ENCODE measurements around the gene GARIN5B.

GARIN5B gene

GRCh38 chr19:55353803-55354697 lies 9.0 kb downstream of the GARIN5B start:
- Mint-ChIP-seq H3K27ac (no peak overlapping the region), H3K4me1 (ENCODE audit: low read depth) (peaks cover 17% of the 10 kb centered on the region), H3K36me3 (ENCODE audit: low read depth) (peaks cover 2% of the 10 kb centered on the region), H3K9me3 (no peaks in the 10 kb centered on the region), H3K27me3 (ENCODE audit: low read depth) (peaks cover 51% of the 10 kb centered on the region), H3K4me3 (peak overlapping the region; percentile 73)
- peak; percentile 36 for DNase-seq (ENCODE audit: low spot score)

GRCh38 chr19:55353356-55353802 lies 9.7 kb downstream of the GARIN5B start:
- Mint-ChIP-seq H3K27me3 (ENCODE audit: low read depth) (peaks cover 51% of the 10 kb centered on the region), H3K4me1 (ENCODE audit: low read depth) (peaks cover 17% of the 10 kb centered on the region), H3K4me3 (peak overlapping the region; percentile 73), H3K36me3 (ENCODE audit: low read depth) (peaks cover 2% of the 10 kb centered on the region), H3K9me3 (no peaks in the 10 kb centered on the region), H3K27ac (no peak overlapping the region)
- DNase-seq (ENCODE audit: low spot score): no peak

GRCh38 chr19:55352549-55353145 lies 10.4 kb downstream of the GARIN5B start:
- Mint-ChIP-seq H3K4me3 (peak overlapping the region; percentile 73), H3K4me1 (ENCODE audit: low read depth) (peaks cover 17% of the 10 kb centered on the region), H3K9me3 (no peaks in the 10 kb centered on the region), H3K27me3 (ENCODE audit: low read depth) (peaks cover 51% of the 10 kb centered on the region), H3K36me3 (ENCODE audit: low read depth) (peaks cover 2% of the 10 kb centered on the region), H3K27ac (no peak overlapping the region)
- DNase-seq (ENCODE audit: low spot score): no peak

- no peak overlapping the region for H3K4me3 Mint-ChIP-seq
- peaks cover 2% of the 10 kb centered on the region for H3K36me3 Mint-ChIP-seq (ENCODE audit: low read depth)
- peaks cover 46% of the 10 kb centered on the region for H3K27me3 Mint-ChIP-seq (ENCODE audit: low read depth)
- H3K27ac Mint-ChIP-seq: no peak overlapping the region
- H3K4me1 Mint-ChIP-seq (ENCODE audit: low read depth): peaks cover 17% of the 10 kb centered on the region
- no peaks in the 10 kb centered on the region for H3K9me3 Mint-ChIP-seq
- no peak for DNase-seq (ENCODE audit: low spot score)
Observed at GRCh38 chr19:55352040-55352439, 11.0 kb downstream of the GARIN5B start.

GRCh38 chr19:55350620-55351315 lies 12.3 kb downstream of the GARIN5B start:
- Mint-ChIP-seq H3K36me3 (ENCODE audit: low read depth) (peaks cover 2% of the 10 kb centered on the region), H3K4me1 (ENCODE audit: low read depth) (peaks cover 17% of the 10 kb centered on the region), H3K9me3 (no peaks in the 10 kb centered on the region), H3K27me3 (ENCODE audit: low read depth) (peaks cover 35% of the 10 kb centered on the region), H3K4me3 (no peak overlapping the region), H3K27ac (no peak overlapping the region)
- no peak for DNase-seq (ENCODE audit: low spot score)

GRCh38 chr19:55348317-55349034 lies 14.6 kb downstream of the GARIN5B start:
- H3K27ac Mint-ChIP-seq: no peak overlapping the region
- H3K4me1 Mint-ChIP-seq (ENCODE audit: low read depth): peaks cover 17% of the 10 kb centered on the region
- no peaks in the 10 kb centered on the region for H3K9me3 Mint-ChIP-seq
- peaks cover 4% of the 10 kb centered on the region for H3K36me3 Mint-ChIP-seq (ENCODE audit: low read depth)
- peaks cover 25% of the 10 kb centered on the region for H3K27me3 Mint-ChIP-seq (ENCODE audit: low read depth)
- no peak for DNase-seq (ENCODE audit: low spot score)
- H3K4me3 Mint-ChIP-seq: no peak overlapping the region

GRCh38 chr19:55347442-55348009 lies 15.5 kb downstream of the GARIN5B start:
- Mint-ChIP-seq H3K36me3 (ENCODE audit: low read depth) (peaks cover 2% of the 10 kb centered on the region), H3K4me3 (no peak overlapping the region), H3K27ac (peak overlapping the region; percentile 20), H3K9me3 (no peaks in the 10 kb centered on the region), H3K4me1 (ENCODE audit: low read depth) (peaks cover 9% of the 10 kb centered on the region), H3K27me3 (ENCODE audit: low read depth) (peaks cover 15% of the 10 kb centered on the region)
- DNase-seq (ENCODE audit: low spot score): no peak

GRCh38 chr19:55346725-55347441 lies 16.2 kb downstream of the GARIN5B start:
- DNase-seq (ENCODE audit: low spot score): no peak
- peaks cover 7% of the 10 kb centered on the region for H3K4me1 Mint-ChIP-seq (ENCODE audit: low read depth)
- H3K36me3 Mint-ChIP-seq (ENCODE audit: low read depth): peaks cover 2% of the 10 kb centered on the region
- H3K9me3 Mint-ChIP-seq: no peaks in the 10 kb centered on the region
- no peak overlapping the region for H3K27ac Mint-ChIP-seq
- no peak overlapping the region for H3K4me3 Mint-ChIP-seq
- H3K27me3 Mint-ChIP-seq (ENCODE audit: low read depth): peaks cover 9% of the 10 kb centered on the region

- Mint-ChIP-seq H3K27me3 (ENCODE audit: low read depth) (peaks cover under 1% of the 10 kb centered on the region), H3K9me3 (no peaks in the 10 kb centered on the region), H3K4me1 (ENCODE audit: low read depth) (peaks cover 3% of the 10 kb centered on the region), H3K27ac (no peak overlapping the region), H3K4me3 (no peak overlapping the region), H3K36me3 (ENCODE audit: low read depth) (peaks cover 4% of the 10 kb centered on the region)
- DNase-seq (ENCODE audit: low spot score): no peak
Observed at GRCh38 chr19:55345818-55346724, 17.0 kb downstream of the GARIN5B start.

GRCh38 chr19:55345101-55345817 lies 17.8 kb downstream of the GARIN5B start:
- no peak for DNase-seq (ENCODE audit: low spot score)
- Mint-ChIP-seq H3K36me3 (ENCODE audit: low read depth) (peaks cover 4% of the 10 kb centered on the region), H3K4me1 (ENCODE audit: low read depth) (peaks cover 5% of the 10 kb centered on the region), H3K27ac (no peak overlapping the region), H3K27me3 (ENCODE audit: low read depth) (no peaks in the 10 kb centered on the region), H3K9me3 (no peaks in the 10 kb centered on the region), H3K4me3 (no peak overlapping the region)

- Mint-ChIP-seq H3K27ac (no peak overlapping the region), H3K27me3 (ENCODE audit: low read depth) (no peaks in the 10 kb centered on the region)
Observed at GRCh38 chr19:55344444-55344843, 18.6 kb downstream of the GARIN5B start.

More at GRCh38 chr19:55344444-55344843, 18.6 kb downstream of the GARIN5B start:
- peaks cover 4% of the 10 kb centered on the region for H3K36me3 Mint-ChIP-seq (ENCODE audit: low read depth)
- no peak overlapping the region for H3K4me3 Mint-ChIP-seq
- no peak for DNase-seq (ENCODE audit: low spot score)
- peaks cover 5% of the 10 kb centered on the region for H3K4me1 Mint-ChIP-seq (ENCODE audit: low read depth)
- H3K9me3 Mint-ChIP-seq: no peaks in the 10 kb centered on the region

Measured in T-helper 2 cell treated with Interferon-gamma antibody and Interleukin-4, amounts not matched to agents 5 μg/mL and 100 μg/mL, for 36 hours (primary cell).